ENCODE results near the gene FYTTD1.
"Not testable (repeated sequence)": the region's sequence is repeated elsewhere in the genome, so short reads cannot be mapped to it uniquely, and the experiment has no call there.

FYTTD1 gene

GRCh38 chr3:197749601-197750395 lies at the start of gene FYTTD1:
TSS of gene FYTTD1 (plus strand) at chr3:197749883. CDS start at chr3:197749972, 89 bp downstream.
- peak; percentile 93 for DNase-seq (ENCODE audit: low spot score)

DNA sequence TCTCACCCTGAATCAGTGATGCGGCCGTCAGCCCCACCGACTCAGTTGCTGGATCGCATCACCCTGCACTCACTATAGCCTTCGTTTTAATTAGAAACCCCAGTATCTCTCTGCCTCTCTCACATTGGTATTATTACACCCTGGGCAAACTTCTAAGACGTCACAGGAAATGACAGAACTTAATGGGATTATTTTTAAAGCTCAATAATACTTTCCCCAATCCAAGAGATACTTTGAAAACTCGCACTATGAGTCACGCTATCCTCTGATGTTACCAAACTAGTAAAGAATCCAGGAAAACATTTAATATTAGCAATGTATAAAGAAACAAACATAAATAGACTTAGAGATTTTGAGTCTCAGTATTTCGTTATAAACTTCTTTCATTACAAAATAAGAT lies 49.6 kb upstream of the FYTTD1 start:
- no peak for DNase-seq (ENCODE audit: low spot score)

DNA sequence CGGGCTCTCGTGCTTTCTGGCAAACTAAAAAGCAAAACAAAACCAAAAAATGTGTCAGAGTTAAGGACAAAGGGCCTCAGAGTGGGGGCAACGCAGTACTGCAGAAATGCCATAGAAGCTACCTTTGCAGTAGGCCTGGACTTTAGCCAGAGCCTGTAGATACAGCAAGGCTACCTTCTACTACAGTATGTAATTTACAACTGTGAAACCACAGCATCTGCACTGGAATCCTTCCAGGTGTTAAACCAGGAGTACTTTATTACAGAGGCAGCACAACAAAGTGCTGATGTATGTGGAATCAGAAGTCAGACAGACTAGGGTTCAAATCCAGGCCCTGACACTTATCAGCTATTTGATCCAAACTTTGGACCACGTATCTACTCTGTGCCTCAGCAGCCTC lies 47.8 kb upstream of the FYTTD1 start:
- no peak for DNase-seq (ENCODE audit: low spot score)

- DNase-seq (ENCODE audit: low spot score): no peak
These were observed 43.0 kb upstream of the FYTTD1 start for GRCh38 chr3:197706658-197707057.

DNA sequence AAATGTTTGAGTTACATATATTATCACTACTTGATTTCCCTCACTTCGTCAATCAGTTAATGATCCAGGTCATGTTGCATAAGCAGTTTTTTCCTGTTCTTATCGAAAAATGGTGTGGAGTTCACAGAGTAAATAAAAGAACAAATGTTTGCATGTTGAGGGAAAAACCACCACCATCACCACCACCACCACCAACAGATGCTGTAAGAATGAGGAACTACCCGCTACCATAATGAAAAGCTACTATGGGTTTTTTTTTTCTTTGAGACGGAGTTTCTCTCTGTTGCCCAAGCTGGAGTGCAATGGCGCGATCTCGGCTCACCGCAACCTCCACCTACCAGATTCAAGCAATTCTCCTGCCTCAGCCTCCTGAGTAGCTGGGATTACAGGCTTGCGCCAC lies 40.5 kb upstream of the FYTTD1 start:
- DNase-seq (ENCODE audit: low spot score): no peak

DNA sequence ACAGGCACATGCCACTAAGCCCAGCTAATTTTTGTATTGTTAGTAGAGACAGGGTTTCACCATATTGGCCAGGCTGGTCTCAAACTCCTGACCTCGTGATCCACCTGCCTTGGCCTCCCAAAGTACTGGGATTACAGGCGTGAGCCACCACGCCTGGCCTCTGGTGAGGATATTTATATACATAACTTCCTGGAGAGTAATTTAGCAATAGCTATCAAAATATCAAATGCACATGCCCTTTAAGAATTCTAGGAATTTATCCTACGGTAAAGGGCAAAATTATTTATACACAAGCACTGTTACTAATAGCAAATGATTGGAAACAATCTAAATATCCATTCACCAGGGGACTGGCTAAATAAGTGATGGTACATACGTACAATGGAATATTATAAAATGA lies 38.7 kb upstream of the FYTTD1 start:
- DNase-seq (ENCODE audit: low spot score): not testable (repeated sequence)

GRCh38 chr3:197711973-197712707 lies 37.5 kb upstream of the FYTTD1 start:
- peak; percentile 92 for DNase-seq (ENCODE audit: low spot score)

GRCh38 chr3:197713477-197713822 lies 36.2 kb upstream of the FYTTD1 start:
- no peak for DNase-seq (ENCODE audit: low spot score)

- DNase-seq (ENCODE audit: low spot score): no peak
These were observed 35.4 kb upstream of the FYTTD1 start for GRCh38 chr3:197714251-197714650.

DNA sequence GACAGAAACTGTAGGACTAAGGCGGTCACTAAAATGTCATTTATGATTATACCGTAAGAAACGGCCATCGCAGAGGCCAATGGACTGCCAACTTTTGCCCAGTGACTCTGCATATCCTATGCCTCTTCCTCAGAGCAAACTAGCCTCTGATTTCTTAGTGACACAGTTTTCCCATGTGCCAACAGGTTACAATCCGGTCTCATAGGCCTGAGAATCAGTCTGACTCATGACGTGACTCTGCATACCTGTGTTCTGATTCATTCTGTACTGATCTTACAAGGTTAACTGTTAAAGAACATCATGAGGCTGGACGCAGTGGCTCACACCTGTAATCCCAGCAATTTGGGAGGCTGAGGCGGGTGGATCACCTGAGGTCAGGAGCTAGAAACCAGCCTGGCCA lies 30.8 kb upstream of the FYTTD1 start:
- no peak for DNase-seq (ENCODE audit: low spot score)

GRCh38 chr3:197720694-197721093 lies 29.0 kb upstream of the FYTTD1 start:
- no peak for DNase-seq (ENCODE audit: low spot score)

DNA sequence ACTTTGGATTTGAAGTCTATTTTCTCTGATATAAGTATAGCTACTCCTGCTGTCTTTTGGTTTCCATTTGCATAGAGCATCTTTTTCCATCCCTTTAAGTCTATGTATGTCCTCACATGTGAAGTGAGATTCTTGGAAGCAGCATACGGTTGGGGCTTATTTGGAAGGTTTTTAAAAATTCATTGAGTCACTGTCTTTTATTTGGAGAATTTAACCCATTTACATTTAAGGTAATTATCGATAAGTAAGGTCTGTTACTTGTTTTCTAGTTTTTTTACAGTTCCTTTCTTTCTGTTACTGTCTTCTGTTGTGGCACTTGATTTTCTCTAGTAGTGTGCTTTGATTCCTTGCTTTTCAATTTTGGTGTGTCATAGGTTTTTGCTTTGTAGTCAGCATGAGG lies 26.9 kb upstream of the FYTTD1 start:
- DNase-seq (ENCODE audit: low spot score): no peak

DNA sequence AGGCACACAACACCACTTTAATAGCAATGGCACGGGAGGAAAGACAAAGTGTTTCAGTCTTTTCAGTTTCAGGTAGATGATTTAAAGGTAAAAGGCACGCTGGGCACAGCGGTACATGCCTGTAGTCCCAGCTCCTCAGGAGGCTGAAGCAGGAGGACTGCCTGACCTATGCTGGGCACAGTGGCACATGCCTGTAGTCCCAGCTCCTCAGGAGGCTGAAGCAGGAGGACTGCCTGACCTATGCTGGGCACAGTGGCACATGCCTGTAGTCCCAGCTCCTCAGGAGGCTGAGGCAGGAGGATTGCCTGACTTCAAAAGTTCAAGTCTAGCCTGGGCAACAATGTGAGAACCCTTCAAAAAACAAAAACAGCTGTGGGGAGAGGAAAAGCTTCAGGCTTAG lies 21.8 kb upstream of the FYTTD1 start:
- DNase-seq (ENCODE audit: low spot score): not testable (repeated sequence)

DNA sequence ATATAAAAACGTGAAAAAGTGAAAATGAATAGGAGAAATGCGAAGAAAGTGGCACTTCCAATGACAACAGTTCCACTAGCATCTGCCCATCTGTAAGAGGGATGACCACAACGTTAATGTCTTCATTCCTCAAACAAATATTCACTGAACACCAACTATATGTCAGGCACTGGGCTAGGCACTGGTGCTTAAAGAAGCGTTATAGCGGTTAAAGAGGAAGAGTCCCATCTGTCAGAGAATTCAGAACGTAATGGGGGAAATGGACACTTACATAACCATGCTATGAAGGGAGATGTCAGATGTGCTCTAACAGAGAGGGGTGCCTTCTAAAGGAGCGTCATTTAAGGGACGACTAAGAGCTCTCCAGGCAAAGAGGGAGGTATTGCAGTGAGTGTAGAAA lies 21.2 kb upstream of the FYTTD1 start:
- no peak for DNase-seq (ENCODE audit: low spot score)

GRCh38 chr3:197730200-197730599 lies 19.5 kb upstream of the FYTTD1 start:
- no peak for DNase-seq (ENCODE audit: low spot score)

- DNase-seq (ENCODE audit: low spot score): not testable (repeated sequence)
These were observed 18.9 kb upstream of the FYTTD1 start for GRCh38 chr3:197730770-197731169.

DNA sequence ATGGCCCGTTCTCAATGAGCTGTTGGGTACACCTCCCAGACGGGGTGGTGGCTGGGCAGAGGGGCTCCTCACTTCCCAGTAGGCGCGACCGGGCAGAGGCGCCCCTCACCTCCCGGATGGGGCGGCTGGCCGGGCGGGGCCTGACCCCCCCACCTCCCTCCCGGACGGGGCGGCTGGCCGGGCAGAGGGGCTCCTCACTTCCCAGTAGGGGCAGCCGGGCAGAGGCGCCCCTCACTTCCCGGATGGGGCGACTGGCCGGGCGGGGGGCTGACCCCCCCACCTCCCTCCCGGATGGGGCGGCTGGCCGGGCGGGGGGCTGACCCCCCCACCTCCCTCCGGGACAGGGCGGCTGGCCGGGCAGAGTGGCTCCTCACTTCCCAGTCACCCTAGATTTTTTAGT lies 18.2 kb upstream of the FYTTD1 start:
- DNase-seq (ENCODE audit: low spot score): not testable (repeated sequence)

DNA sequence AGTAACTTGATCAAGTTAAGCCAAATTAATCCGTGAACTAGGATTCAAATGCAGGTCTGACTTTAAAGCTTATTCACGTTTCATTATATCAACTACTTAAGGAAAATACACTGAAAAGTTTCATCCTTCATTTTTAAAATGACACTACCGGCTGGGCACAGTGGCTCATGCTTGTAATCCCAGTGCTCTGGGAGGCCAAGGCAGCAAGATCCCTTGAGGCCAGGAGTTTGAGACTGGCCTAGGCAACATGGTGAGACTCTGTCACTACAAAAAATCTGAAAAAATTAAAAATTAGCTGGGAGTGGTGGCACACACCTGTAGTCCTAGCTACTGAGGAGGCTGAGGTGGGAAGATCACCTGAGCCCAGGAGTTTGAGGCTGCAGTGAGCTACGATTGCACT lies 16.6 kb upstream of the FYTTD1 start:
- no peak for DNase-seq (ENCODE audit: low spot score)

- DNase-seq (ENCODE audit: low spot score): no peak
These were observed 14.9 kb upstream of the FYTTD1 start for GRCh38 chr3:197734667-197735318.

DNA sequence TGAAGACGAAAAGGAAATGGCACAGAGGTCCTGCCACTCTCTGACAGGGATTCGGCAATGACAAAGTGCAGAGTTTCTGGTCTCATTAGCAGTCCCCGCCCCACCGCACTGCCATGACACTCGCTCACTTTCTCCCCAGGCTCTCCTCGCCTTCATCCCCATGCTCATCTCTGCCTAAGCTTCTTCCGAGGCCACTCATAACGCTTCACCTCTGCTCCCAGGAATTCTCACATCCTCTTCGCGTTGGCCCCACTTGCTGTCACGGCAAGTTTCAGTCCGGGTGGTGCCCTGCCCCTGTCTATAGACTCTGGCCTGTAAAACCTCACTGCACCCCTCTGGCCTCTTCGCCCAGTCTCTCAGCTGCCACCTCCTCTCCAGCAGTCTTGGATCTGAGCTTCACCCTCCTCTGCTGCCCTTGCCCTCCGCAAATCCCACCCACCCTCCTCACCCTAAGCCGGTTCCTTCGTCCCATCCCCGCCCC lies 13.6 kb upstream of the FYTTD1 start:
- no peak for DNase-seq (ENCODE audit: low spot score)

DNA sequence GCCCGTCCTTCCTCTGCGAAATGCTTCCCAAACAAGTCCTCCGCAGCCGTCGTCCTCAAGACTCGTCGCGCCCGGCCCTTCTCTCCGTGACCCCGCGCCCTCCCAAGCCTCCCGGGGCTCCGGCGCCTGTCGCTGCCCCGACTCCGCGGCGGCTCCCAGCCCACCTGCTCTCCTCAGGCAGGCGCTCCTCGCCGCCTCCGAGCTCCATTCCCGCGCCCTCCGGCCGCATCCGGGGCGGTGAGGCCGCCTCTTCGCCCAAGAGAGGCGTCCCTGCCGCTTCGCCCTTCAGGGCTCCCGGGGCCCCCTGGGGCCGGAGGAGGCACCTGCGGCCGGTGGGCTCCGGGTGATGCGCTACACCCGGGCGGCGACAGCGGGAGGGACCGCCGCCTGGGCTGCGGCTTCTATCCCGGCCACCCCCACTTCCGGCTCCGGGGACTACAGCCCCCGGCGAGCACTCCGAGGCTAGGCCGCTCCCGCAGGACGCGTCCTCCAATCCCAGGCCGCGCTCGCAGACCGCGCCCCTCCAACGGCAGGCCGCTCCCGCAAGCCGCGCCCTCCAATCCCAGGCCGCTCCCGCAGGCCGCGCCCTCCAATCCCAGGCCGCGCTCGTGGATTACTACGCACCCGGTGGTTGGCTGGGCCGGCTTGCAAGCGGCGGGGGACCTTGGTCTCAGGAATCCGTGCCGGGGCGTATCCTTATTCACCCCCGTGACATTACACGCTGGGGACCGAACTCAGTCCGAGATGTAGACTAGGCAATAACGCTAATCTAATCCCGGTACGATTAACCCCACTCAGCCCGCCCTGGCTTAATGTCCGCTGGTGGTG lies 13.0 kb upstream of the FYTTD1 start, which contains the start of gene RUBCN:
Gene RUBCN (minus strand): TSS at position 414 of the 828 bp plus-strand sequence. CDS start 185 bp downstream, at position 229.
- DNase-seq (ENCODE audit: low spot score): peak; percentile 97

GRCh38 chr3:197737319-197737649 lies 12.4 kb upstream of the FYTTD1 start:
- DNase-seq (ENCODE audit: low spot score): no peak
